HepG2 (cell line): Measurements from ENCODE around the gene NEDD4L. TPM values are rescaled to one million over a fixed set of nuclear protein-coding genes. Genes with fewer than 3 reads are reported as not detected.
"Not testable (repeated sequence)": the region's sequence is repeated elsewhere in the genome, so short reads cannot be mapped to it uniquely, and the experiment has no call there.

Experiments
- ATAC-seq: fragments of 200-7000 bp; cut with Tn5 transposase; 3 replicates; pipeline ENCODE4 v1.9.1; 2020; ENCODE audit warnings: mild to moderate bottlenecking, moderate library complexity
- BruUV-seq: library from RNA; stranded (reverse); fragments of 400-500 nt; replicated peaks from 2 replicates; lab custom pipeline; 2021; lab: Mats Ljungman, UMichigan
- CTCF ChIA-PET: fragments of 300-600 bp; formaldehyde crosslinking; extraction: SDS; loops from one replicate; lab custom pipeline; 2021; ENCODE audit warnings: low total read pairs, inconsistent platforms, low intra/inter-chr PET ratio; lab: Yijun Ruan, JAX
- POLR2A ChIA-PET: fragments of 350-600 bp; sonication (Branson Sonifier 250); formaldehyde crosslinking; loops from one replicate; lab custom pipeline; 2020; ENCODE audit warnings: antibody characterized with exemption, inconsistent platforms; lab: Yijun Ruan, JAX
- DNase-seq: peaks from one replicate; pipeline ENCODE4 v3.0.0-alpha.2; 2015; ENCODE audit warnings: low spot score
- FAIRE-seq: peaks from 3 replicates; lab custom pipeline; 2011; peaks lifted over from hg19 to GRCh38; lab: Jason Lieb, UNC
- H2AFZ ChIP-seq: one replicate; pipeline ENCODE4 v1.6.1; 2011; ENCODE audit warnings: low read length, inconsistent platforms
- H3K27ac ChIP-seq: fragments of 300-600 bp; 3 replicates; pipeline ENCODE4 v1.8.0; 2011; ENCODE audit warnings: mixed run types, mild to moderate bottlenecking, mixed read lengths, low read length, inconsistent platforms; ENCODE audit not compliant: insufficient read depth; ENCODE audit errors: extremely low read length
- H3K27me3 ChIP-seq, 2 experiments: fragments of 200-600 bp in 1 of 2; 2 replicates in 1 of 2; 3 replicates in 1 of 2; pipeline versions ENCODE4 v1.6.0 to v1.8.0; 2011; ENCODE audit warnings: low read length in 2 of 2, mild to moderate bottlenecking in 2 of 2, moderate library complexity in 2 of 2, inconsistent platforms in 1 of 2; ENCODE audit not compliant: insufficient read depth in 2 of 2, control insufficient read depth in 1 of 2
- H3K36me3 ChIP-seq, 2 experiments: fragments of 200-600 bp in 1 of 2; replicated peaks in 1 of 2; 2 replicates in 1 of 2; 3 replicates in 1 of 2; pipeline versions ENCODE4 v1.5.1 to v1.8.0; 2011; ENCODE audit warnings: low read length in 2 of 2, inconsistent platforms in 1 of 2; ENCODE audit not compliant: insufficient read depth in 2 of 2, control insufficient read depth in 1 of 2
- H3K4me1 ChIP-seq: 2 replicates; pipeline ENCODE4 v1.5.1; 2012; ENCODE audit warnings: low read length, inconsistent platforms; ENCODE audit not compliant: insufficient read depth
- H3K4me2 ChIP-seq: 2 replicates; pipeline ENCODE4 v1.6.0; 2011; ENCODE audit warnings: low read depth, low read length, inconsistent platforms
- H3K4me3 ChIP-seq, 3 experiments: fragments of 200-600 bp in 1 of 3; sonication (generic), shearing (Covaris generic) in 1 of 3; replicated peaks in 1 of 3; 2 replicates each; pipeline ENCODE4 v1.5.1; 2011 to 2016; ENCODE audit warnings: low read length in 3 of 3, inconsistent platforms in 2 of 3, low read depth in 2 of 3, mild to moderate bottlenecking in 2 of 3, control low read depth in 1 of 3, mixed read lengths in 1 of 3; ENCODE audit not compliant: insufficient read depth in 1 of 3
- H3K79me2 ChIP-seq: one replicate; pipeline ENCODE4 v1.6.1; 2011; ENCODE audit warnings: low read length, inconsistent platforms; ENCODE audit not compliant: insufficient read depth
- H3K9ac ChIP-seq: 2 replicates; pipeline ENCODE4 v1.6.0; 2011; ENCODE audit warnings: mild to moderate bottlenecking, low read depth, low read length, inconsistent platforms; ENCODE audit not compliant: insufficient read depth
- H3K9me3 ChIP-seq: 2 replicates; pipeline ENCODE4 v1.5.1; 2012; ENCODE audit warnings: mild to moderate bottlenecking, low read length
- H4K20me1 ChIP-seq: 2 replicates; pipeline ENCODE4 v1.6.0; 2011; ENCODE audit warnings: inconsistent platforms, mild to moderate bottlenecking, low read length, moderate library complexity; ENCODE audit not compliant: insufficient read depth
- AGO2 ChIP-seq: fragments of 200-400 bp; formaldehyde crosslinking; optimal IDR thresholded peaks from 2 replicates; pipeline ENCODE3; 2017; ENCODE audit warnings: mild to moderate bottlenecking, low read depth, low read length, moderate library complexity
- NFE2L2 ChIP-seq: fragments of 150-350 bp; IDR thresholded peaks from 2 replicates; pipeline ENCODE4 v1.6.1; 2014; ENCODE audit warnings: low read length
- NFIB ChIP-seq: sonication (generic); formaldehyde crosslinking; IDR thresholded peaks from 2 replicates; pipeline ENCODE4 v1.9.0; 2021; ENCODE audit warnings: missing genetic modification reagents, mild to moderate bottlenecking, borderline replicate concordance
- POLR2AphosphoS5 ChIP-seq: IDR thresholded peaks from 2 replicates; pipeline ENCODE4 v1.6.1; 2012; ENCODE audit warnings: low read depth, low read length
- POLR2G ChIP-seq: fragments of 200-400 bp; formaldehyde crosslinking; IDR thresholded peaks from 2 replicates; pipeline ENCODE4 v1.6.1; 2018; ENCODE audit warnings: mild to moderate bottlenecking, low read depth, low read length, moderate library complexity
- RBFOX2 ChIP-seq: fragments of 200-400 bp; formaldehyde crosslinking; IDR thresholded peaks from 2 replicates; pipeline ENCODE4 v1.6.1; 2017; ENCODE audit warnings: low read depth, mild to moderate bottlenecking, low read length
- RBM22 ChIP-seq: fragments of 200-400 bp; formaldehyde crosslinking; optimal IDR thresholded peaks from 2 replicates; pipeline ENCODE3; 2017; ENCODE audit warnings: mild to moderate bottlenecking, low read length, moderate library complexity
- WGBS: methylation state at CpG from one replicate; pipeline ENCODE4 v1.1.6; 2017; ENCODE audit warnings: low lambda C conversion rate; 5-methylcytosine and 5-hydroxymethylcytosine counted together
- in situ Hi-C: cut with HindIII; loops from 2 replicates; pipeline ENCODE4 v1.10.0; 2017; ENCODE audit warnings: low pct_unique_long_range_greater_than_20kb; ENCODE audit not compliant: extremely low pct_ligation_motif_present
- intact Hi-C: fragments of 100-400 bp; cut with micrococcal nuclease; formaldehyde crosslinking; loops from one replicate; pipeline ENCODE4 v1.10.0; 2022; ENCODE audit not compliant: unreplicated experiment
- polyA plus RNA-seq, 8 experiments: library from polyadenylated mRNA; depleted of rRNA in 3 of 8; stranded (reverse) in 7 of 8; unstranded in 1 of 8; fragments of >200 nt; fragmentation: Illumina TruSeq in 4 of 8; extraction: Trizol in 4 of 8; gene quantifications; 2 replicates each; pipeline versions ENCODE4 v1.2.1 to v1.2.3, GENCODE V29; 2011 to 2016; ENCODE audit warnings: low read depth in 4 of 8, missing spikeins in 1 of 8, mixed read lengths in 1 of 8; ENCODE audit not compliant: insufficient read depth in 1 of 8
- total RNA-seq, 5 experiments: library from RNA; depleted of rRNA; stranded (reverse); fragments of >200 nt; fragmentation: Illumina TruSeq; extraction: Trizol; gene quantifications; 2 replicates each; pipeline ENCODE4 v1.2.3, GENCODE V29; 2016; ENCODE audit warnings: low read depth in 1 of 5
- TF ChIP-seq, protein P1 (sequence below): sonication (generic); formaldehyde crosslinking; IDR thresholded peaks from 2 replicates; pipeline ENCODE4 v1.5.1; 2020; ENCODE audit warnings: mild to moderate bottlenecking, missing genetic modification reagents, moderate library complexity
- TF ChIP-seq, protein P2 (sequence below): sonication (generic); formaldehyde crosslinking; IDR thresholded peaks from 2 replicates; pipeline ENCODE4 v1.5.0; 2020; ENCODE audit warnings: mild to moderate bottlenecking, missing genetic modification reagents

Gene NEDD4L
- total and polyA plus RNA-seq, 2 of the 13 experiments (the other 11 are each of a cell fraction or from before 2014, with no cell fraction given), result 168 to 390 TPM

DNA sequence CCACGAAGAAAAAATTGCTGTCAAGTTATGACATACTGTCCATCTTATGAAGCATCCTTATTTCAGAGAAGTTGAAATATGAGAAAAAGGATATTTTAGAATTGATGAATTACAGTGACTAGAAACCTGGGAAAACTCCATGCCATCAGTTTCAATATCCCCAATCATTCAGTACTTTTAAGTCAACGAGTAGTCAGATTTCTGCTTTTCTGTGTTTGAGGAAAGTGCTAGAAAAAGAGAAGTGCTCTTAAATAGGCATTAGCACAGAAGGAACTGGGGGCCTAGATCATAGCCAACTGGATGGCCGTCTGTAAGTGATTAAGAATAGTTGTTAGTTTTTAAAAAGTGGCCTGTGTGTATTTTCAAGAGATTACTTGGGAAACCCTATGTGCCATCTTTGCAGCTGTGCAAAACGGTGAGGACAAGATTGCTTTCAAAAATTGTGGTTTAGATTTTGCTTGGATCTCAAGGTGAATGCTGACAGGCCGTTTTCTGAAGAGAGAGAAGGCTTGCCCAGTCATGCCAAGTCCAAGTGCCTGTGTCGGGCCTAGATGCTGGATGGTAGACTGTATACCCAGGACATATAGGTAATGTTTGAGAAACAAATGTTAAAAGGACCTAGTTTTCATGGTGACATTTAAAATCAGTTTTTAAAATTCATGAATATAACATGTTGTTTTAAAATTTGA lies 5.1 kb downstream of the NEDD4L start:
- CTCF ChIA-PET, result no interaction called here

DNA sequence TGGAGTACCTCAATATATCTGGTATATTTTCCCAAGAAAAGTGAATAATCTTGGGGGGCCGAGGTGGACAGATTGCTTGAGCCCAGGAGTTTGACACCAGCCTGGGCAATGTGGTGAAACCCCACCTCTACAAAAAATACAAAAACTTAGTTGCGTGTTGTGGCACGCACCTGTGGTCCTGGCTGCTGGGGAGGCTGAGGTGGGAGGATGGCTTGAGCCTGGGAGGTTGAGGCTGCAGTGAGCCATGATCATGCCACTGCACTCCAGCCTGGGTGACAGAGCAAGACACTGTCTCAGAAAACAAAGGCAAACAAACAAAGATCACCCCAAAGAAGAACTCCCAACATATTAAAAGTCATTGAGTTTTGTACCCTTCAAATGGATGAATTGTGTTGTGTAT lies 6.9 kb downstream of the NEDD4L start:
- TF ChIP-seq POLR2G (peak; percentile 35; the same call in 1 of the 2 replicates), AGO2 (peak; percentile 12)
- TF ChIP-seq, protein P1, sequence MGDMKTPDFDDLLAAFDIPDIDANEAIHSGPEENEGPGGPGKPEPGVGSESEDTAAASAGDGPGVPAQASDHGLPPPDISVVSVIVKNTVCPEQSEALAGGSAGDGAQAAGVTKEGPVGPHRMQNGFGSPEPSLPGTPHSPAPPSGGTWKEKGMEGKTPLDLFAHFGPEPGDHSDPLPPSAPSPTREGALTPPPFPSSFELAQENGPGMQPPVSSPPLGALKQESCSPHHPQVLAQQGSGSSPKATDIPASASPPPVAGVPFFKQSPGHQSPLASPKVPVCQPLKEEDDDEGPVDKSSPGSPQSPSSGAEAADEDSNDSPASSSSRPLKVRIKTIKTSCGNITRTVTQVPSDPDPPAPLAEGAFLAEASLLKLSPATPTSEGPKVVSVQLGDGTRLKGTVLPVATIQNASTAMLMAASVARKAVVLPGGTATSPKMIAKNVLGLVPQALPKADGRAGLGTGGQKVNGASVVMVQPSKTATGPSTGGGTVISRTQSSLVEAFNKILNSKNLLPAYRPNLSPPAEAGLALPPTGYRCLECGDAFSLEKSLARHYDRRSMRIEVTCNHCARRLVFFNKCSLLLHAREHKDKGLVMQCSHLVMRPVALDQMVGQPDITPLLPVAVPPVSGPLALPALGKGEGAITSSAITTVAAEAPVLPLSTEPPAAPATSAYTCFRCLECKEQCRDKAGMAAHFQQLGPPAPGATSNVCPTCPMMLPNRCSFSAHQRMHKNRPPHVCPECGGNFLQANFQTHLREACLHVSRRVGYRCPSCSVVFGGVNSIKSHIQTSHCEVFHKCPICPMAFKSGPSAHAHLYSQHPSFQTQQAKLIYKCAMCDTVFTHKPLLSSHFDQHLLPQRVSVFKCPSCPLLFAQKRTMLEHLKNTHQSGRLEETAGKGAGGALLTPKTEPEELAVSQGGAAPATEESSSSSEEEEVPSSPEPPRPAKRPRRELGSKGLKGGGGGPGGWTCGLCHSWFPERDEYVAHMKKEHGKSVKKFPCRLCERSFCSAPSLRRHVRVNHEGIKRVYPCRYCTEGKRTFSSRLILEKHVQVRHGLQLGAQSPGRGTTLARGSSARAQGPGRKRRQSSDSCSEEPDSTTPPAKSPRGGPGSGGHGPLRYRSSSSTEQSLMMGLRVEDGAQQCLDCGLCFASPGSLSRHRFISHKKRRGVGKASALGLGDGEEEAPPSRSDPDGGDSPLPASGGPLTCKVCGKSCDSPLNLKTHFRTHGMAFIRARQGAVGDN (CRISPR knock-in tag), result 0 out of 2 replicates have a peak, but pooled peaks have one; percentile 24
- TF ChIP-seq, protein P2, sequence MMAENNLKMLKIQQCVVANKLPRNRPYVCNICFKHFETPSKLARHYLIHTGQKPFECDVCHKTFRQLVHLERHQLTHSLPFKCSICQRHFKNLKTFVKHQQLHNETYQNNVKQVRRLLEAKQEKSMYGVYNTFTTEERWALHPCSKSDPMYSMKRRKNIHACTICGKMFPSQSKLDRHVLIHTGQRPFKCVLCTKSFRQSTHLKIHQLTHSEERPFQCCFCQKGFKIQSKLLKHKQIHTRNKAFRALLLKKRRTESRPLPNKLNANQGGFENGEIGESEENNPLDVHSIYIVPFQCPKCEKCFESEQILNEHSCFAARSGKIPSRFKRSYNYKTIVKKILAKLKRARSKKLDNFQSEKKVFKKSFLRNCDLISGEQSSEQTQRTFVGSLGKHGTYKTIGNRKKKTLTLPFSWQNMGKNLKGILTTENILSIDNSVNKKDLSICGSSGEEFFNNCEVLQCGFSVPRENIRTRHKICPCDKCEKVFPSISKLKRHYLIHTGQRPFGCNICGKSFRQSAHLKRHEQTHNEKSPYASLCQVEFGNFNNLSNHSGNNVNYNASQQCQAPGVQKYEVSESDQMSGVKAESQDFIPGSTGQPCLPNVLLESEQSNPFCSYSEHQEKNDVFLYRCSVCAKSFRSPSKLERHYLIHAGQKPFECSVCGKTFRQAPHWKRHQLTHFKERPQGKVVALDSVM (CRISPR knock-in tag), result peak; percentile 94
- in situ Hi-C loops, H2AFZ ChIP-seq, H3K9me3 ChIP-seq, intact Hi-C loops, DNase-seq, BruUV-seq, FAIRE-seq, H3K27me3 ChIP-seq, ATAC-seq: not testable (repeated sequence)
- peaks cover 76% of the 10 kb centered on the region for H3K4me1 ChIP-seq
- H3K27ac ChIP-seq, result peak overlapping the region; percentile 48
- H3K4me2 ChIP-seq, result peak overlapping the region; percentile 88
- ChIA-PET CTCF (interaction anchor here (1.7 kb wide), 1 partner anchor 443 kb away, joined by 4 read pairs; no protein-coding TSS in a partner anchor), POLR2A (interaction anchor here (3.7 kb wide), 1 partner anchor 340 kb away, joined by 16 read pairs; no protein-coding TSS in a partner anchor)
- peaks cover 94% of the 10 kb centered on the region for H3K79me2 ChIP-seq
- WGBS, result 86% methylated on average over 3 of the region's 3 CpGs
- peak overlapping the region; percentile 34 to 41 (median 36); a peak in 5 of 6 replicates for H3K4me3 ChIP-seq
- H3K9ac ChIP-seq, result peak overlapping the region; percentile 51; the same call in 1 of the 2 replicates
- peaks cover 3 to 15% of the 10 kb centered on the region in 2 experiments; a peak in 3 of 5 replicates for H3K36me3 ChIP-seq
- peaks cover 49% of the 10 kb centered on the region for H4K20me1 ChIP-seq

More for the DNA sequence above, 5.1 kb downstream of the NEDD4L start:
- Histone ChIP-seq H3K9me3 (no peaks in the 10 kb centered on the region), H3K4me2 (peak overlapping the region; percentile 88), H3K27me3 (no peaks in the 10 kb centered on the region; a peak in 1 of 5 replicates), H3K27ac (peak overlapping the region; percentile 83), H3K36me3 (peaks cover 3 to 9% of the 10 kb centered on the region in 2 experiments; a peak in 3 of 5 replicates), H3K4me3 (peak overlapping the region; percentile 87 to 96 (median 90)), H3K79me2 (peaks cover 94% of the 10 kb centered on the region), H3K9ac (peak overlapping the region; percentile 89), H3K4me1 (peaks cover 67% of the 10 kb centered on the region), H2AFZ (no peak overlapping the region), H4K20me1 (peaks cover 49% of the 10 kb centered on the region)
- in situ Hi-C loops (loop anchor here (5.0 kb wide), 1 partner anchor 348 kb away; no protein-coding TSS in a partner anchor), intact Hi-C loops (loop anchor here (10.0 kb wide), 1 partner anchor 476 kb away; no protein-coding TSS in a partner anchor)
- POLR2A ChIA-PET, result interaction anchor here (0.8 kb wide), 1 partner anchor 365 kb away, joined by 3 read pairs; no protein-coding TSS in a partner anchor
- no peak for FAIRE-seq
- TF ChIP-seq RBM22 (peak; percentile 70), POLR2AphosphoS5 (peak; percentile 34; the same call in 1 of the 2 replicates), RBFOX2 (peak; percentile 54), POLR2G (0 out of 2 replicates have a peak, but pooled peaks have one; percentile 14), NFIB (CRISPR knock-in tag) (no peak), NFE2L2 (no peak)
- no peak for ATAC-seq
- BruUV-seq, result no TSS peak
- DNase-seq, result no peak
- WGBS, result 54% methylated on average over 6 of the region's 6 CpGs
